ENCODE data around the gene TMEM86B. TPM values are rescaled to one million over a fixed set of nuclear protein-coding genes. Genes with fewer than 3 reads are reported as not detected.

Gene TMEM86B
- total RNA-seq, 1 donor from 2014 or later, result 6.7 TPM

DNA sequence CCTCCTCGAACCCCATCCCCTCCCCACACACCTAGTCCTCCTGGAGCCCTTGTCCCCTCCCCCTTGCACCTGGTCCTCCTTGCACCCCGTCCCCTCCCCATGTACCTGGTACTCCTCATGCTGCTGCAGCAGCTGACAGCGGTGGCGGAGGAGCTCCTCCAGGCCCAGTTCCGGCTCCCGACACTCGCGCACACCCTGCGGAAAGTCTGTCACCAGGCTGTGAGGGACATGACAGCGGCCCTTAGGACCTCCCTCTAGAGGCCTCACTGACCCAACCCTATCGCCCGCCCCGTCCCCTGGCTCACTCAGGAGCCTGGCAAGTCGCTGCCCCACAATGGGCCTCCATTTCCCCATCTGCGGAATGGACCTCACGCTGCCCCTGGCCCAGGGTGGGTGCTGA is 36.6 kb upstream of the TMEM86B start:
- no peak overlapping the region for H3K27ac Mint-ChIP-seq
- no peaks in the 10 kb centered on the region for H3K27me3 Mint-ChIP-seq (ENCODE audit: low read depth)
- peaks cover 20% of the 10 kb centered on the region for H3K36me3 Mint-ChIP-seq (ENCODE audit: low read depth)
- H3K4me3 Mint-ChIP-seq (ENCODE audit: low read depth), result no peak overlapping the region
- intact Hi-C loops (cut with micrococcal nuclease), result no loop called here
- peaks cover 4% of the 10 kb centered on the region for H3K4me1 Mint-ChIP-seq (ENCODE audit: low read depth)
- DNase-seq (ENCODE audit: low spot score), result no peak
- peaks cover 8% of the 10 kb centered on the region for H3K9me3 Mint-ChIP-seq

DNA sequence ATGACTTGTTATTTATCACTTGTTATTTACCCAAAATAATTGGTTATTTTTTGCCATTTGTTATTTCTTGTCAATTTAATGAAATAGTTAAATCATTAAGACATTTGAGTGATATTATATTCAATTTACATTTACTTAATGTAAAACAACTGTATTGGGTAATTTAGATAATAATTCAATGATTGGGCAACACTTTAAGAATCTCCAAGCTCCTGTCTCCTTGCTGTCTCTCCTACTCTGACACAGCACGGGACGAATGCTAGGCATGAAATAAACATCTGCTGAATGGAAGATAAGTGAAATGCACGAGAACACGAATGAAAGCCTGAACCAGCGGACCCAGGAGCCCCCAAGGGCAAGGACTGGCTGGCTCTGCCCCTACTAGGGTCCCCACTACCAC is 36.0 kb upstream of the TMEM86B start:
- H3K27ac Mint-ChIP-seq, result no peak overlapping the region
- intact Hi-C loops (cut with micrococcal nuclease), result no loop called here
- H3K4me3 Mint-ChIP-seq (ENCODE audit: low read depth), result no peak overlapping the region
- no peaks in the 10 kb centered on the region for H3K27me3 Mint-ChIP-seq (ENCODE audit: low read depth)
- DNase-seq (ENCODE audit: low spot score), result no peak
- H3K9me3 Mint-ChIP-seq, result peaks cover 8% of the 10 kb centered on the region
- H3K4me1 Mint-ChIP-seq (ENCODE audit: low read depth), result peaks cover 7% of the 10 kb centered on the region
- peaks cover 19% of the 10 kb centered on the region for H3K36me3 Mint-ChIP-seq (ENCODE audit: low read depth)

- Mint-ChIP-seq H3K27me3 (ENCODE audit: low read depth) (no peaks in the 10 kb centered on the region), H3K4me3 (ENCODE audit: low read depth) (no peak overlapping the region), H3K27ac (no peak overlapping the region), H3K4me1 (ENCODE audit: low read depth) (peaks cover 13% of the 10 kb centered on the region), H3K36me3 (ENCODE audit: low read depth) (peaks cover 18% of the 10 kb centered on the region), H3K9me3 (peaks cover 8% of the 10 kb centered on the region)
- no peak for DNase-seq (ENCODE audit: low spot score)
- intact Hi-C loops (cut with micrococcal nuclease), result no loop called here
Observed at GRCh38 chr19:55262359-55262758, 33.8 kb upstream of the TMEM86B start.

DNA sequence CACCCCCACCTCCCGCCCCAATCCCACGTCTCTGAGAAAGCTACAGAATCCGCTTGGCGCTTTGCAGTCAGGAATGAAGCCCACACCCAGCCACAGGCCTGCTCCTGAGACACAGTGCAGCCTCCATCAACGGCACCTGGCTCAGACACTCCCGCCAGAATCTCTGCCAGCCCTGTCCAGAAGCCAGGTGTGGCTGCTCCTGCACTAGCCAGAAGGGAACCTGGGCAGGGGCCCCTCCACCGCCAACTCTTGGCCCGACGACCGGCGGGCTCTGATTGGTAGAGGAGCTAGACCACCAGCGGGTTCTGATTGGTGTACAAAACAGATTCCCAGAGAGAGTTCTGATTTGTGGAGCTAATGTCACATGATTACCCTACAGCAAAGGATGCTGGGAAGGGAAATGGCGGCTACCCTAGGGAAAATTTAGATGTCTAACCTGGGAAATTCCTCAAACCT is 33.1 kb upstream of the TMEM86B start:
- DNase-seq (ENCODE audit: low spot score), result no peak
- H3K4me1 Mint-ChIP-seq (ENCODE audit: low read depth), result peaks cover 20% of the 10 kb centered on the region
- H3K27ac Mint-ChIP-seq, result no peak overlapping the region
- H3K27me3 Mint-ChIP-seq (ENCODE audit: low read depth), result no peaks in the 10 kb centered on the region
- H3K9me3 Mint-ChIP-seq, result peaks cover 6% of the 10 kb centered on the region
- peaks cover 23% of the 10 kb centered on the region for H3K36me3 Mint-ChIP-seq (ENCODE audit: low read depth)
- H3K4me3 Mint-ChIP-seq (ENCODE audit: low read depth), result no peak overlapping the region
- intact Hi-C loops (cut with micrococcal nuclease), result no loop called here

GRCh38 chr19:55259540-55260210 is 31.1 kb upstream of the TMEM86B start:
- Mint-ChIP-seq H3K9me3 (no peaks in the 10 kb centered on the region), H3K27me3 (ENCODE audit: low read depth) (no peaks in the 10 kb centered on the region), H3K36me3 (ENCODE audit: low read depth) (peaks cover 37% of the 10 kb centered on the region), H3K4me1 (ENCODE audit: low read depth) (peaks cover 39% of the 10 kb centered on the region), H3K27ac (peak overlapping the region; percentile 97), H3K4me3 (ENCODE audit: low read depth) (peak overlapping the region; percentile 83)
- no peak for DNase-seq (ENCODE audit: low spot score)
- intact Hi-C loops (cut with micrococcal nuclease), result loop anchor here (1.0 to 10.0 kb wide), 9 partner anchors 21 to 1055 kb away; partner anchors contain the start of genes CCDC106, HSPBP1, KMT5C and PPP1R12C

DNA sequence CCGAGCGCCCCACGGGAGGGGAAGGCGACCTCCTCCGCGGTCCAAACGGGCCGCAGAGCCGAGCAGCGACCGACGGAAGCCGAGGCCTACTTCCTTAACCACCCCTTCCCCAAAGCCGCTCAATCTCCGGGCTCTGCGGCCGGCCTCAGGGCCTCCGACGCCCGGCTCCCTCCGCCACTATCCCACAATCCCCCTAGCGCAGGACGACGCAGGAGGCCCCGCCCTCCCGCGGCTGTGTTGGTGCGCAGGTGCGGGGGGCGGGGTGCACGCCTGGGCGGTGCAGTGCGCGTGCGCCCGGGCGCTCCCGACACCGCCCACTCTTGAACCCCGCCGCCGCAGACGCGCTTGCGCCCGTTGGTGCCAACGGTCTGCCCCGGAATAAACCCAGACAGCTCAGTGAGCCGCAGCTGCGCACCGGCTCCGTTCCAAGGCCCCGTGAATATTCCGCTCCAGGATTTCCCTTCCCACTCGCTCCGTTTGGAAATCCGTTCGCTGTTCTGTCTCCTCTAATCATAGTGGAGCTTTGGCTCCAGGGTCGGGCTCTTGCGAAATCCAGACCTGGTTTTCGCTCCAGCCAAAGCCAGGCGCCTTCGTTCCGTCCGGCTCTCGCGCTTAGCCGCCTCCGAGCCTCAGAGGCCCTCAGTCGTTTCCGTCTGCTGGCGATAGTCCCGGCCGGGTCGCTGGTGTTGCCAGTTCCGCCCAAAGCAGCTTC is 30.4 kb upstream of the TMEM86B start, which contains the start of gene PPP6R1:
Gene PPP6R1 (minus strand): TSS at position 190 of the 712 bp plus-strand sequence. CDS start 11,914 bp downstream, outside the sequence.
- Mint-ChIP-seq H3K27ac (peak within 1 kb of the TSS; percentile 97), H3K9me3 (no peaks in the 10 kb centered on the region)
- intact Hi-C loops (cut with micrococcal nuclease), result loop anchor here (1.0 to 10.0 kb wide), 9 partner anchors 21 to 1054 kb away; partner anchors contain the start of genes CCDC106, HSPBP1, KMT5C and PPP1R12C

DNA sequence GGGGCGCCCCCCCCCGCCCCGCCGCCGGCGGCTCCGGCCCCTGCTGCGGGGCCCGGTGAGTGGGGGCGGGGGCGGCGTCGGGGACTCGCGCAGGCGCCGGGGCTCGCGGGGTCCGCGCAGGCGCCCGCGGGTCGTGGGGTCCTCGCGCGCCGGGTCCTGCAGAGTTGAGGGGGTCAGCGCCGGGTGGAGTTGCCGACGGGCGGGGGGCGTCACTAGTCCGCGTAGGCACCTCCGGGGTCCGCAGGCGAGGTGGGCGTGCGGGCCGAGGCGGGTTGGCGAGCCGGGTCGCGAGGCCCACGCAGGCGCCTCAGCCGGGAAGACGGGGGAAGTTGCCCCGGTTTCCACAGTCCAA is 29.9 kb upstream of the TMEM86B start:
- Mint-ChIP-seq H3K36me3 (ENCODE audit: low read depth) (peaks cover 44% of the 10 kb centered on the region), H3K27ac (peak overlapping the region; percentile 97), H3K27me3 (ENCODE audit: low read depth) (no peaks in the 10 kb centered on the region), H3K9me3 (no peaks in the 10 kb centered on the region), H3K4me1 (ENCODE audit: low read depth) (peaks cover 49% of the 10 kb centered on the region), H3K4me3 (ENCODE audit: low read depth) (peak overlapping the region; percentile 83)
- peak; percentile 34 for DNase-seq (ENCODE audit: low spot score)
- intact Hi-C loops (cut with micrococcal nuclease), result loop anchor here (2.0 to 10.0 kb wide), 5 partner anchors 81 to 1054 kb away; partner anchors contain the start of genes CCDC106, PPP1R12C, RPS9 and ZNF580

More for the DNA sequence above, 30.4 kb upstream of the TMEM86B start, which contains the start of gene PPP6R1:
- Mint-ChIP-seq H3K4me1 (ENCODE audit: low read depth) (peaks cover 43% of the 10 kb centered on the region), H3K36me3 (ENCODE audit: low read depth) (peaks cover 41% of the 10 kb centered on the region), H3K27me3 (ENCODE audit: low read depth) (no peaks in the 10 kb centered on the region), H3K4me3 (ENCODE audit: low read depth) (peak within 1 kb of the TSS; percentile 92)
- peak; percentile 94 for DNase-seq (ENCODE audit: low spot score)

DNA sequence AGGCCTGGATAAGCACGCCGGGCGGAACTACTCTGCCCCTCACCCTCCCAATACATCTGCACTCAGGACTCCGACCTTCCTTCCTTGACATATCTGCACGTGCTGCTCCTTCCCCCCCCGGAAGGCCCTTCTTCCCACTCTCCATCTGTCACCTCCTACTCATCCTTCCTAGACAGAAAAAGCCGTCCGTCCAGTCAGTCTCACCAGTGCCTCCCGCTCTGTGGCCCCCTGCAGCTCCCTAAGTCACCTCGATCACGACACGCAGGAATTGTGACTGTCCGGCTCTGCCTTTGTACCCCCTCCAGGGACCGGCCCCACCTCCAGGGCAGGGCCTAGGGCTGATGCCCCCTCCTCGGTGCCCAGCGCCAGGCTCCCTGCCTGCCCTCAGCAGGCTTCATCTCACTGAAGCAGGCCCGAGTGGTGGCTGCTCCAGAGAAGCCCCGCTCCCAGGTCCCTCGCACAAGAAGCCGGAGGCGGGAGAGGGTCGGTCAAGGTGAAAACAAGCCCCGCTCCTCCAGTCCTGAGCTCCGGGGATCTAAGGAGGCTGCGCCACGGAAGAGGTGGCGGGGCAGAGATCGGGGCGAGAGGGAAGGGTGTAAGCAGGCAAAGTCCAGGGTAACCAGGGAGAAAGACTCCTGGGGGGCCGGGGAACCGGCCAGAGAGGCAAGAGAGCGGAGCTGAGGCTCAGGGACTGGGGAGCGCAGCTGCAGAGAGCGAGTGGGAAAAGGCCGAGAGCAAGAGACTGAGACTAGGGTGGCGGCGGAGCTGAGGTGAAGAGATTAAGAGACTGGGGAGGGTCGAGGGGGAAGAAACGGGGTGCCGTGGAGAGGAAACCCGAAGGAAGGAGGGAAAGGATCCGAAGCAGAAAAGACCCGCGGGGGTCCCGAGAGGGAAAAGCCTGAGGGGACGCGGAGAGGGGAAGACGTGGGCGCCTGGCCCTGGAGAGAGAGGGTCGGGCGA is 29.2 kb upstream of the TMEM86B start:
- intact Hi-C loops (cut with micrococcal nuclease), result loop anchor here (2.0 to 10.0 kb wide), 5 partner anchors 80 to 1053 kb away; partner anchors contain the start of genes CCDC106, PPP1R12C, RPS9 and ZNF580
- Mint-ChIP-seq H3K27me3 (ENCODE audit: low read depth) (no peaks in the 10 kb centered on the region), H3K27ac (peak overlapping the region; percentile 94), H3K36me3 (ENCODE audit: low read depth) (peaks cover 46% of the 10 kb centered on the region), H3K4me3 (ENCODE audit: low read depth) (peak overlapping the region; percentile 92), H3K4me1 (ENCODE audit: low read depth) (peaks cover 55% of the 10 kb centered on the region), H3K9me3 (no peaks in the 10 kb centered on the region)
- no peak for DNase-seq (ENCODE audit: low spot score)

GRCh38 chr19:55256562-55257460 is 28.2 kb upstream of the TMEM86B start:
- H3K27ac Mint-ChIP-seq, result peak overlapping the region; percentile 94
- H3K4me1 Mint-ChIP-seq (ENCODE audit: low read depth), result peaks cover 56% of the 10 kb centered on the region
- H3K9me3 Mint-ChIP-seq, result no peaks in the 10 kb centered on the region
- peak overlapping the region; percentile 92 for H3K4me3 Mint-ChIP-seq (ENCODE audit: low read depth)
- intact Hi-C loops (cut with micrococcal nuclease), result loop anchor here (5.0 to 10.0 kb wide), 4 partner anchors 80 to 1052 kb away; partner anchors contain the start of genes CCDC106, PPP1R12C, RPS9 and ZNF580
- no peaks in the 10 kb centered on the region for H3K27me3 Mint-ChIP-seq (ENCODE audit: low read depth)
- no peak for DNase-seq (ENCODE audit: low spot score)
- H3K36me3 Mint-ChIP-seq (ENCODE audit: low read depth), result peaks cover 44% of the 10 kb centered on the region

DNA sequence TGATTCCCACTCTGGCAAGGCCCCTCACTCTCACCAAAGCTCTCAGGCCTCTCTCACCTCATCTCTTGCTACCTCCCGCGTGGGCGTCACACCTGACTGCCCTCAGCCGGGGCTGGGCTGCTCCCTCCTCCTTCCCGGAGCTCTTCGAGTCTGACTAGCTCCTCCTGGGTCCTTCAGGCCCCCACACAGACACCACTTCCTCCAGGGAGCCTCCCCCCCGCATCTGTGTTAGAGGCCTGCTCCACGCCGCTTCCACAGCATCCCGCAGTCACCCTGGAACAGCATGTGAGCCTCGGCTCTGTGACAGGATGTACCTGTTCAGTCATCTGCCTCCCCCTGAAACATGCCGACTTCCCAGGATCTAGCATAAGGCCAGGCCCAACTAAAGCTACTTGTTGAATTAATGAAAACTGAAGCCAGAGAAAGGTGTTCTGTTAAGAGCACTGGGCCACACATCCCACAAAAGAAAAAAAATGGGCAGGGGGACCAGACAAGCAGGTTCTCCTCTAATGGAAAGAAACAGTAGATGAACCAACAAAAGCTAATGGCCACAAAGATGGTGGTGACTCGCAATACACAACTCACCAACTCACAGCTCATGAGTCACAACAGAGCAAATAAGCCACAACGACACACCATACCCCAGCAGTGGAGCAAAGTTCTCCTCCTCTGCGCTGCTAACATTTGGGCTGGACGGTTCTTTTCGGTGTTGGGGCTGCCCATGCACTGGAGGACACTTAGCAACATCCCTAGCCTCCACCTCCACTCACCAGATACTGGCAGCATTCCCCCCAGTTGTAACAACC is 27.3 kb upstream of the TMEM86B start:
- Mint-ChIP-seq H3K27ac (peak overlapping the region; percentile 94), H3K4me3 (ENCODE audit: low read depth) (peak overlapping the region; percentile 92), H3K27me3 (ENCODE audit: low read depth) (no peaks in the 10 kb centered on the region), H3K4me1 (ENCODE audit: low read depth) (peaks cover 66% of the 10 kb centered on the region), H3K9me3 (no peaks in the 10 kb centered on the region), H3K36me3 (ENCODE audit: low read depth) (peaks cover 52% of the 10 kb centered on the region)
- intact Hi-C loops (cut with micrococcal nuclease), result loop anchor here (5.0 to 10.0 kb wide), 4 partner anchors 79 to 1051 kb away; partner anchors contain the start of genes CCDC106, PPP1R12C, RPS9 and ZNF580
- peak; percentile 27 for DNase-seq (ENCODE audit: low spot score)

DNA sequence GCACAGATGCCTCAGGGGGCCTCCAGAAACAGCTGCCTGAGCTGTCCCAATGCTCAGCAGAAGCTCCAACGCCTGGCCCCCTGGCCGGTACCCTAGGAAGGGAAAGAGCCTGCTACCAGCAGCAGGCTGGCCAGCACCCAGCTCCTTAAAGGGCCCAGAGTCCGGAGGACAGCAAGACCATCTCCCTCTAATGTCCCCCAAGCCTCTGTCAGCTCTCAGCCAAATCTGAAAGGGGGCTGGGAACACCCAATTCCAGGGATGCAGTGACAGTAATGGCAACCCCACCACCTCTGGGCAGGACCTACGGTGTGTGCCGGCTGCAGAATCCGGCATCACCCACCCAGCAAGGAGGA is 26.0 kb upstream of the TMEM86B start:
- Mint-ChIP-seq H3K27me3 (ENCODE audit: low read depth) (no peaks in the 10 kb centered on the region), H3K36me3 (ENCODE audit: low read depth) (peaks cover 54% of the 10 kb centered on the region), H3K4me1 (ENCODE audit: low read depth) (peaks cover 63% of the 10 kb centered on the region), H3K27ac (peak overlapping the region; percentile 94), H3K4me3 (ENCODE audit: low read depth) (peak overlapping the region; percentile 92), H3K9me3 (no peaks in the 10 kb centered on the region)
- DNase-seq (ENCODE audit: low spot score), result no peak
- intact Hi-C loops (cut with micrococcal nuclease), result loop anchor here (5.0 to 10.0 kb wide), 3 partner anchors 37 to 1050 kb away; partner anchors contain the start of genes CCDC106, RPS9, ZNF580 and ZNF581
